HL-60 (cell line): Measurements from ENCODE around the gene WDR7.

Experiments used
- GABPA ChIP-seq: IDR thresholded peaks from 2 replicates; pipeline ENCODE4 v1.6.1; 2012; ENCODE audit warnings: low read depth
- POLR2AphosphoS5 ChIP-seq: IDR thresholded peaks from 2 replicates; pipeline ENCODE4 v1.6.1; 2012; ENCODE audit warnings: low read depth
- SPI1 ChIP-seq: IDR thresholded peaks from 2 replicates; pipeline ENCODE4 v1.6.1; 2012; ENCODE audit warnings: low read depth, mild to moderate bottlenecking, borderline replicate concordance
- TF ChIP-seq, protein P1 (sequence below): IDR thresholded peaks from one replicate; pipeline ENCODE4 v1.5.1; 2011; ENCODE audit warnings: low read length, control low read depth, inconsistent platforms; ENCODE audit not compliant: insufficient read depth
- TF ChIP-seq, protein P2 (sequence below): IDR thresholded peaks from 2 replicates; pipeline ENCODE4 v1.6.1; 2012; ENCODE audit warnings: low read depth; ENCODE audit not compliant: insufficient replicate concordance

GRCh38 chr18:56739731-56740130 lies 88.6 kb downstream of the WDR7 start:
- TF ChIP-seq, protein P1, sequence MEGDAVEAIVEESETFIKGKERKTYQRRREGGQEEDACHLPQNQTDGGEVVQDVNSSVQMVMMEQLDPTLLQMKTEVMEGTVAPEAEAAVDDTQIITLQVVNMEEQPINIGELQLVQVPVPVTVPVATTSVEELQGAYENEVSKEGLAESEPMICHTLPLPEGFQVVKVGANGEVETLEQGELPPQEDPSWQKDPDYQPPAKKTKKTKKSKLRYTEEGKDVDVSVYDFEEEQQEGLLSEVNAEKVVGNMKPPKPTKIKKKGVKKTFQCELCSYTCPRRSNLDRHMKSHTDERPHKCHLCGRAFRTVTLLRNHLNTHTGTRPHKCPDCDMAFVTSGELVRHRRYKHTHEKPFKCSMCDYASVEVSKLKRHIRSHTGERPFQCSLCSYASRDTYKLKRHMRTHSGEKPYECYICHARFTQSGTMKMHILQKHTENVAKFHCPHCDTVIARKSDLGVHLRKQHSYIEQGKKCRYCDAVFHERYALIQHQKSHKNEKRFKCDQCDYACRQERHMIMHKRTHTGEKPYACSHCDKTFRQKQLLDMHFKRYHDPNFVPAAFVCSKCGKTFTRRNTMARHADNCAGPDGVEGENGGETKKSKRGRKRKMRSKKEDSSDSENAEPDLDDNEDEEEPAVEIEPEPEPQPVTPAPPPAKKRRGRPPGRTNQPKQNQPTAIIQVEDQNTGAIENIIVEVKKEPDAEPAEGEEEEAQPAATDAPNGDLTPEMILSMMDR: no peak
- TF ChIP-seq, protein P2, sequence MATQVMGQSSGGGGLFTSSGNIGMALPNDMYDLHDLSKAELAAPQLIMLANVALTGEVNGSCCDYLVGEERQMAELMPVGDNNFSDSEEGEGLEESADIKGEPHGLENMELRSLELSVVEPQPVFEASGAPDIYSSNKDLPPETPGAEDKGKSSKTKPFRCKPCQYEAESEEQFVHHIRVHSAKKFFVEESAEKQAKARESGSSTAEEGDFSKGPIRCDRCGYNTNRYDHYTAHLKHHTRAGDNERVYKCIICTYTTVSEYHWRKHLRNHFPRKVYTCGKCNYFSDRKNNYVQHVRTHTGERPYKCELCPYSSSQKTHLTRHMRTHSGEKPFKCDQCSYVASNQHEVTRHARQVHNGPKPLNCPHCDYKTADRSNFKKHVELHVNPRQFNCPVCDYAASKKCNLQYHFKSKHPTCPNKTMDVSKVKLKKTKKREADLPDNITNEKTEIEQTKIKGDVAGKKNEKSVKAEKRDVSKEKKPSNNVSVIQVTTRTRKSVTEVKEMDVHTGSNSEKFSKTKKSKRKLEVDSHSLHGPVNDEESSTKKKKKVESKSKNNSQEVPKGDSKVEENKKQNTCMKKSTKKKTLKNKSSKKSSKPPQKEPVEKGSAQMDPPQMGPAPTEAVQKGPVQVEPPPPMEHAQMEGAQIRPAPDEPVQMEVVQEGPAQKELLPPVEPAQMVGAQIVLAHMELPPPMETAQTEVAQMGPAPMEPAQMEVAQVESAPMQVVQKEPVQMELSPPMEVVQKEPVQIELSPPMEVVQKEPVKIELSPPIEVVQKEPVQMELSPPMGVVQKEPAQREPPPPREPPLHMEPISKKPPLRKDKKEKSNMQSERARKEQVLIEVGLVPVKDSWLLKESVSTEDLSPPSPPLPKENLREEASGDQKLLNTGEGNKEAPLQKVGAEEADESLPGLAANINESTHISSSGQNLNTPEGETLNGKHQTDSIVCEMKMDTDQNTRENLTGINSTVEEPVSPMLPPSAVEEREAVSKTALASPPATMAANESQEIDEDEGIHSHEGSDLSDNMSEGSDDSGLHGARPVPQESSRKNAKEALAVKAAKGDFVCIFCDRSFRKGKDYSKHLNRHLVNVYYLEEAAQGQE: no peak
- TF ChIP-seq POLR2AphosphoS5 (no peak), GABPA (no peak), SPI1 (no peak)
